ENCODE measurements around the gene THRB.
A peak's percentile ranks its signal among the peaks of the same experiment; 100 is the strongest.

The THRB gene

DNA sequence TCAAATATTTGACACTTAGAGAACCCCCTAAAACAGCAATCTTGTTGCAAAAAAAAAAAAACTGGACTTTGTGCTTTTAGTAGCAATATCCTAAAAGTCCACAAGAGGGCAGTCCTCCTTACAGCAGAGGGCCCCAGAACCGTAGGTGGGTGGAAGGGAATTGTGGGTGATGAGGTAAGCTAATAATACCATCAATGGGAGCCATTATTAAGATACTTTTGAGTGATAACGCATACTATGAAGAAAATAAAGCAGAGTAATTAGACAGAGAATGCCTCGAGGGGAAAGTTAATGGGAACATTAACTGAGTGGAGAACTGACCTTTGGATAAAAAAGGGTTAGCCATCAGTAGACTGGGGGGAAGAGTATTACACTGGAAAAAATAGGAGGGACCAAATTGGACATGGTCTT lies 229.9 kb downstream of the THRB start:
- H3K27ac Mint-ChIP-seq, result no peak overlapping the region
- TF ChIP-seq, protein P1, sequence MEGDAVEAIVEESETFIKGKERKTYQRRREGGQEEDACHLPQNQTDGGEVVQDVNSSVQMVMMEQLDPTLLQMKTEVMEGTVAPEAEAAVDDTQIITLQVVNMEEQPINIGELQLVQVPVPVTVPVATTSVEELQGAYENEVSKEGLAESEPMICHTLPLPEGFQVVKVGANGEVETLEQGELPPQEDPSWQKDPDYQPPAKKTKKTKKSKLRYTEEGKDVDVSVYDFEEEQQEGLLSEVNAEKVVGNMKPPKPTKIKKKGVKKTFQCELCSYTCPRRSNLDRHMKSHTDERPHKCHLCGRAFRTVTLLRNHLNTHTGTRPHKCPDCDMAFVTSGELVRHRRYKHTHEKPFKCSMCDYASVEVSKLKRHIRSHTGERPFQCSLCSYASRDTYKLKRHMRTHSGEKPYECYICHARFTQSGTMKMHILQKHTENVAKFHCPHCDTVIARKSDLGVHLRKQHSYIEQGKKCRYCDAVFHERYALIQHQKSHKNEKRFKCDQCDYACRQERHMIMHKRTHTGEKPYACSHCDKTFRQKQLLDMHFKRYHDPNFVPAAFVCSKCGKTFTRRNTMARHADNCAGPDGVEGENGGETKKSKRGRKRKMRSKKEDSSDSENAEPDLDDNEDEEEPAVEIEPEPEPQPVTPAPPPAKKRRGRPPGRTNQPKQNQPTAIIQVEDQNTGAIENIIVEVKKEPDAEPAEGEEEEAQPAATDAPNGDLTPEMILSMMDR (IDR thresholded peaks at IDR 0.05), result peak; percentile 61
- no peaks in the 10 kb centered on the region for H3K4me1 Mint-ChIP-seq
- H3K4me3 Mint-ChIP-seq, result no peak overlapping the region
- no peak for DNase-seq
- H3K36me3 Mint-ChIP-seq (ENCODE audit: low read depth), result no peaks in the 10 kb centered on the region
- peaks cover 5% of the 10 kb centered on the region for H3K9me3 Mint-ChIP-seq
- peaks cover 13% of the 10 kb centered on the region for H3K27me3 Mint-ChIP-seq (ENCODE audit: low read depth, poor library complexity)

DNA sequence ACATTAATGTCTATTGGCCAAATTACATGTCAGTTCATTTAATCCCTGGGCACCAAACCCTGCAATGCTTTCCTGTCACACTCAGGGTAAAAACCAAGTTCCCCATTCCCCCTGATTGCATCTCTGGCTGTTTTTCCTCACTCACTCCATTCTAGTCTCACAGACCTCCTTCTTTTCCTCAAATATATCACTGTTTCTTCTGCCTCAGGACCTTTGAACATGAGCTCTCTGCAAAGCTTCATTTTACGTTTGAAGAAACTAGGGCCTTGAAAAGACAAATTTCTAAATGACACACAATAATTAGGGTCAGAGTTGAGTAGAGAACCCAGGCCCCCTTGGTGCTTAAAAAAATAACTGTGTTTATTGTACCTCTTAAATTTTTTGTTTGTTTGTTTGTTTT lies 230.6 kb downstream of the THRB start:
- Mint-ChIP-seq H3K9me3 (peaks cover 5% of the 10 kb centered on the region), H3K4me1 (no peaks in the 10 kb centered on the region), H3K27ac (no peak overlapping the region), H3K4me3 (no peak overlapping the region), H3K36me3 (ENCODE audit: low read depth) (no peaks in the 10 kb centered on the region), H3K27me3 (ENCODE audit: low read depth, poor library complexity) (peaks cover 8% of the 10 kb centered on the region)
- TF ChIP-seq, protein P1 (IDR thresholded peaks at IDR 0.05), result no peak
- DNase-seq, result no peak

DNA sequence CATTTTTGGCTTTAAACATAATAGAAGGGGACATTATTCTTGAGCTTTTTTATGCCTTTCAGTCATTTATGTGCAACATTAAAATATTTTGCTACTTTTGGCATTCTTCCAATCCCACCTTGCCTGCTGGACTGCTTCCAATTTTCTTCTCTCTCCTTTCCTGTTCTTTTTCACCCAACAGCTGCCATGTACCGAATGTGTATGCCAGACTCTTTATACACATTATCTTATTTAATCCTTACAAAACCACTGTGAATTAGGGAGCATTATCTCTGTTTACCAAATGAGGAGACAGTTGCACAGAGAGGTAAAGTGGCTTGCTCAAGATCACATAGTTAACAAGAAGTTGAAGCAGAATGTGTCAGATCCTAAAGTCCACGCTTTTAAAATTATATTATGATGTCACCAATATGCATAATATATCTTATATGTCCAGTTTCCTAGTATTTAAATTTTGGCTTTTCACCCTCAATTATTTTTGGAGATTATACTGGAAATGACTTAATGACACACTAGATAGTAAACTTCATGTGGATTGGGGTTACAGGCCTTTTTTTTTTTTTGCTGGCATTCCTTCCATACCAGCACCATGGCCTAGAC lies 231.5 kb downstream of the THRB start:
- peaks cover under 1% of the 10 kb centered on the region for H3K4me1 Mint-ChIP-seq
- peaks cover 8% of the 10 kb centered on the region for H3K27me3 Mint-ChIP-seq (ENCODE audit: low read depth, poor library complexity)
- H3K9me3 Mint-ChIP-seq, result peaks cover 5% of the 10 kb centered on the region
- no peaks in the 10 kb centered on the region for H3K36me3 Mint-ChIP-seq (ENCODE audit: low read depth)
- no peak for DNase-seq
- no peak overlapping the region for H3K4me3 Mint-ChIP-seq
- no peak overlapping the region for H3K27ac Mint-ChIP-seq
- TF ChIP-seq, protein P1 (IDR thresholded peaks at IDR 0.05), result no peak

DNA sequence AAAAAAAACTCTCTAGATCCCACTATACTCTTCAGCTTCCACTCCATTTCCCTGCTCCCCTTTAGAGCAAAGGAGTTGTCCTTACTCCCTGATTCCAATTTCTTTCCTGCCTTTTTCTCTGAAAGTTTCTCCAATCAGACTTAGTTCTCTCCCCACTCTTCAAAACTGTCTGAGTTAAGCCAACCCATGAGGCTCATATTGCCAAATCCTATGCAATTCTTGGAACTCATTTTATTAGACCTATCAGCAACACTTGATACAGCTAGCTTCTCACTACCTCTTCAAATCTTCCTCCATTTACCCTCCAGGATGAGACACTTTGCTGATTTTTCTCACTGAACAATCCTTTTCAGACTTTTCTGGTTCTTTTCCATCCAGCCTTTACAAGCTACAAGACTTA lies 233.1 kb downstream of the THRB start:
- Mint-ChIP-seq H3K27ac (no peak overlapping the region), H3K27me3 (ENCODE audit: low read depth, poor library complexity) (peaks cover 4% of the 10 kb centered on the region), H3K36me3 (ENCODE audit: low read depth) (no peaks in the 10 kb centered on the region), H3K4me1 (peaks cover 6% of the 10 kb centered on the region), H3K4me3 (no peak overlapping the region), H3K9me3 (peaks cover 5% of the 10 kb centered on the region)
- TF ChIP-seq, protein P1 (IDR thresholded peaks at IDR 0.05), result no peak
- no peak for DNase-seq

DNA sequence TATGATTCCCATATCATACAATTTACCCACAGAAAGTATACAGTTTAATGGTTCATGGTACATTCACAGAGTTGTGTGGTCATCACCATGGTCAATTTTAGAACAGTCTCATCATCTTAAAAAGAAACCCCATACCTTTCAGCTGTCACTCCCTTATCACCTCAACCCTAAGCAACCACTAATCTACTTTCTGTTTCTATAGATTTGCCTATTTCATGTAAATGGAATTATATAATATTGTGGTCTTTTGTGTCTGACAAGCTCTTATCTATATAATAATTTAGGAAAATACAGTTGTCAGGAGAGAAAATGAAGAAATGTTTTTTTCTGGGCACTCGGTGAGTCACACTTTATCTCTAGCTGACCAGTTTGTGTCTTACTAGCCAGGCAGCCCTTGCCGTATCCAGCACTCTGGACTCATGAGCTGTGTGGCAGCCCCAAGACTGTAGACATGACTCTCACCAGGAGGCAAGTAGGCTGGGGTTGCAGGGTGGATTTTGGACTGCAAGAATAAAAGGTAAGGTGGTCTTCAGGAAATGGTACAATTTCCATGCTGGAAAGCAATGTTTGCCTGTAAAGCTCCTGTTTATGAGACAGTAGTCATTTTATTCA lies 234.6 kb downstream of the THRB start:
- no peak for DNase-seq
- Mint-ChIP-seq H3K4me1 (peaks cover 6% of the 10 kb centered on the region), H3K27me3 (ENCODE audit: low read depth, poor library complexity) (no peaks in the 10 kb centered on the region), H3K4me3 (no peak overlapping the region), H3K27ac (no peak overlapping the region), H3K9me3 (peaks cover 4% of the 10 kb centered on the region), H3K36me3 (ENCODE audit: low read depth) (no peaks in the 10 kb centered on the region)
- TF ChIP-seq, protein P1 (IDR thresholded peaks at IDR 0.05), result no peak
